ENCODE data around the gene PADI4.

Gene PADI4, protein sequence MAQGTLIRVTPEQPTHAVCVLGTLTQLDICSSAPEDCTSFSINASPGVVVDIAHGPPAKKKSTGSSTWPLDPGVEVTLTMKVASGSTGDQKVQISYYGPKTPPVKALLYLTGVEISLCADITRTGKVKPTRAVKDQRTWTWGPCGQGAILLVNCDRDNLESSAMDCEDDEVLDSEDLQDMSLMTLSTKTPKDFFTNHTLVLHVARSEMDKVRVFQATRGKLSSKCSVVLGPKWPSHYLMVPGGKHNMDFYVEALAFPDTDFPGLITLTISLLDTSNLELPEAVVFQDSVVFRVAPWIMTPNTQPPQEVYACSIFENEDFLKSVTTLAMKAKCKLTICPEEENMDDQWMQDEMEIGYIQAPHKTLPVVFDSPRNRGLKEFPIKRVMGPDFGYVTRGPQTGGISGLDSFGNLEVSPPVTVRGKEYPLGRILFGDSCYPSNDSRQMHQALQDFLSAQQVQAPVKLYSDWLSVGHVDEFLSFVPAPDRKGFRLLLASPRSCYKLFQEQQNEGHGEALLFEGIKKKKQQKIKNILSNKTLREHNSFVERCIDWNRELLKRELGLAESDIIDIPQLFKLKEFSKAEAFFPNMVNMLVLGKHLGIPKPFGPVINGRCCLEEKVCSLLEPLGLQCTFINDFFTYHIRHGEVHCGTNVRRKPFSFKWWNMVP

DNA sequence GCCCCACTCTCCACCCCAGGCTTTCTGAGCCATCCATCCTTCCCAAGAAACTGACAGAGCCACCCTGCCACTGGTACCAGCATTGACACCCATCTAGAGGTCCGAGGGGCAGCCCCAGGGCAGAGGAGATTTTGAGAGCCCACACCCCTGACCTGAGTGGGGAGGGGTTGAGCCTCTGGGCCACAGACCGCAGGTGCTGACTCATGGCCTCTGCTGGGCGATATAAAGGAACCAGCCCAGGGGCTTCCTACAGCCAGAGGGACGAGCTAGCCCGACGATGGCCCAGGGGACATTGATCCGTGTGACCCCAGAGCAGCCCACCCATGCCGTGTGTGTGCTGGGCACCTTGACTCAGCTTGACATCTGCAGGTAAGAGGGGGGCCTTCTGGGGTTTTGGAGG, at the start of gene PADI4:
Gene PADI4, plus strand, starts transcription at position 252 of the 400 bp plus-strand sequence. Its CDS starts 26 bp downstream, at position 278.
- DNase-seq = no peak

DNA sequence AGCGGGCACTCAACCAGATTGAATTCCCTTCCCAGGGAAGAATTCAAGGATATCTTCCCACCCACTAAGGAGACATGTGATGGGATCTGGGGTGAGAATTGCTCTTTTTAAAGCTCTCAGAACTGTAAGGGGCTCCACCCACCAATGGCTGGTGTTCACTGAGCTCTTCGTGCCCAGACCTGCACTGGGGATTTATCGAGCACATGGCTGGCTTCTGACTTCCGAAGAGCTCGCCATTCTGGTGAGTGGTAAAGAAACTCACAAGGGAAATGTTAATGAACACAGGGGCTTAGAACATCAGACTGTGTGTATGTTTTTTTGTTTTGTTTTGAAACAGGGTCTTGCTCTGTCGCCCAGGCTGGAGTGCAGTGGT, 49.3 kb upstream of the PADI4 start:
- no peak for DNase-seq

DNA sequence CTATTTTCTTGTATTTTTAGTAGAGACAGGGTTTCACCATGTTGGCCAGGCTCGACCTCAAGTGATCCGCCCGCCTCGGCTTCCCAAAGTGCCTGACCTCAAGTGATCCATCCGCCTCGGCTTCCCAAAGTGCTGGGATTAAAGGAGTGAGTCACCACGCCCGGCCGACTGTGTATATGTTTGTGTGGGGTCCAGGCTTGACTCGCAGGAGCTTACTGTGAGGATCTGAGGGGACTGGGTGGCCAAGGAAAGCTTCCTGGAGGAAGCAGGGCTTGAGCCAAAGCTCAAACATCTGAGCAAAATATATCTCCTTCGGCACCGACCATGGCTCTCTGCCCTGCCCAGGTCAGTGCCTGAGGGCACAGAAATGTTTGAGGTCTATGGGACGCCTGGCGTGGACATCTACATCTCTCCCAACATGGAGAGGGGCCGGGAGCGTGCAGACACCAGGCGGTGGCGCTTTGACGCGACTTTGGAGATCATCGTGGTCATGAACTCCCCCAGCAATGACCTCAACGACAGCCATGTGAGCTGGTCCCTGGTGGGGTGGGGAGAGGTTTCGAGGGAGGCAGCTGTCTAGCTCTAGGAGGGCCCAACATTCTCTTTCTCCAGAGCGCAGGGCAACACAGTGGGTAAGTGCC, 48.6 kb upstream of the PADI4 start:
- no peak for DNase-seq

DNA sequence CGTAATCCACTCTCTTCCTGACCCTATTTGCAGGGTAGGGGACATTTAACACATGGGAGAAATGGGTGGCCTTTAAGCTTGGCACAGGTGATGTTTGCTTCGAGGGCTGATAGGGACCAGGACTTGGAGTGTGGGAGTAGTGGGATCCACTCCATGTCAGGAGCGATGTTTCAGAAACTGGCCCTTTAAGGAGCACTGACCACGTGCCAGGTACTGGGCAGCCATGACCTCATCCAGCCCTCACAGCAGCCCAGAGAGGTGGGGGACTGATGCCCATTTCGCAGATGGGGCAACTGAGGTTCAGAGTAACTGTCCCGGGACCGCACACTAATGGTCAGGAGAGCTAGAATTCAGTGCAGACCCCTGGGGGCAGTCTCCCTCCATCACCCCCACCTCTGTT, 47.7 kb upstream of the PADI4 start:
- DNase-seq = no peak

DNA sequence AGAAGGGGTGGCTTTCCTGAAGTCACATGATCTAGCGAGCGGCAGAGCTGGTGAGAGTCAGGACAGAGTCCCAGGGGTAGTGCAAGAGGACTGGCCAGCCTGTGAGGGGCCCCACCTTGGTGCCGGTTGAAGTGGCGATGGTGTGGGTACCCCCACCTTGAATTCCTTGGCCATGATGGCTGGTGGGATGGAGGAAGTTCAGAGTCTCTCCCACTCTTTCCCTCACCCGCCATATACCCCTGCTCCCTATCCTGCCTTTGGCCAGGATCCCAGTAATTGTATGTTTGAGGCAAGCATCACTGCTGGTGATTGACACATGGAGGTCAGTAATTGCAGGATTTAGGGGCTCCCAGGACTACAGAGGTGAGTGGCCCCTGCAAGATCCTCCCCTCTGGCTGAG, 47.3 kb upstream of the PADI4 start:
- no peak for DNase-seq

DNA sequence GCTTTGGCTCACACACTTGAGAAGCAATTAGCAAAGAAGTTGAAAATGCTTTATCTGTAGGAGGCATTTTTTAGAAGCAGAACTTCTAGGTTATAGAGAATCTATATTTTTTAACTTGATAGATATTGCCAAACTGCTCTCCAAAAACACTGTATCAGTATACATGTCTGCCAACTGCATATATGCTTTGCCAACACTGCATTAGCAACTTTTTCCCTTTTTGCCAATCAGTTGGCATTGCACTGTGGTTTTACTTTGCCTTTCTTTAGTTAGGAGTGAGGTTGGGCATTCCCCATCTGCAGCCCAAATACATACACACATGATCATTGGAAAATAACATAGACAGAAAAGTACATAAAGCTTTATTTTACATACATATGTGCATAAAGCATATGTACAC, 44.1 kb upstream of the PADI4 start:
- no peak for DNase-seq

DNA sequence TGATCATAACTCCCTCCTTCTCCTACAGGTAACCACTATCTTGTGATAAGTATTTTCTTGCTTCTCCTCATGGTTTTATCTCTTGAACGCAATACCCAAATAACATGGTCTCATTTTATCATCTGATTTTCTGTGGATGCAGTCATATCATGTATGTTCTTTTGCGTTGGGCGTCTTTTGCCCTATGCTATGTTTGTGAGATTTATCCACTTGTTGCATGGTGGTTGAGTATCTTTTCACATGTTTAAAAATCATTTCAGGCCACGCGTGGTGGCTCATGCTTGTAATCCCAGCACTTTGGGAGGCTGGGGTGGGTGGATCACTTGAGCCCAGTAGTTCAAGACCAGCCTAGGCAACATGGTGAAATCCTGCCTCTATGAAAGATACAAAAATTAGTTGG, 43.5 kb upstream of the PADI4 start:
- DNase-seq = no peak

DNA sequence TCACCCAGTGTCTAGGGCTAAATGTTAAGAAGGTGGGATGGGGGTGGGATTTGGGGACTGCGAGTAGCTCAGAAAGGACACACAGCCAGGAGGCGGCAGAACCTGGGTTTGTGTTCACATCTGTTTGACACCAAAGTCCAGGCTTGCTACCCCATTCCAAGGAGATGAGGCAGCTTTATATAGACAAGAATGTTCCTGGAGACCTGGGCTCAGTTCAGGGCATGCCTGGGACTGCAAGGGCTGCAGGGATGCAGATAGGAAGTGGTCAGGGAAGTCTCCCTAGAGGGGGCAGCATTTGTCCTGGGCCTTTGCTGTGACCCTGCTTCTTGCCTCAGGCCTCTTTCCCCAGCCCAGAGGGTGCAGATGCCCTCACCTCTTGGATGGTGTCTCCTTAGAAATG, 42.8 kb upstream of the PADI4 start:
- DNase-seq = no peak

DNA sequence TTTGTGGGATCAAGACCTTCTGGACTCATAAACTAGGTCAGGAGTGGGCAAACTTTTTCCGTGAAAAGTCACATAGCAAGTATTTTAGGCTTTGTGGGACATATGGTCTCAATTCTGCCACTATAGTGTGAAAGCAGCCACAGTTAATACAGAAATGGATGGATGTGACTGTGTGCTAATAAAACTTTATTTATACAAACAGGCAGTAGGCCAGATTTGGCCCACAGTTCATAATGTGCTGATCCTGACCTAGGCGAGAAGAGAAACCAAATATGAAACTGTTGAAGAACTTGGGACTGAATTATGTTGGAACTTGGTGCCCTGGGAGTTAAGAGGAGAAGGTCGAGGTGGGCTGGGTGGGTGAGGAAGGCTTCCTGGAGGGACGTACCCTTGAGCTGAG, 42.0 kb upstream of the PADI4 start:
- DNase-seq = no peak

DNA sequence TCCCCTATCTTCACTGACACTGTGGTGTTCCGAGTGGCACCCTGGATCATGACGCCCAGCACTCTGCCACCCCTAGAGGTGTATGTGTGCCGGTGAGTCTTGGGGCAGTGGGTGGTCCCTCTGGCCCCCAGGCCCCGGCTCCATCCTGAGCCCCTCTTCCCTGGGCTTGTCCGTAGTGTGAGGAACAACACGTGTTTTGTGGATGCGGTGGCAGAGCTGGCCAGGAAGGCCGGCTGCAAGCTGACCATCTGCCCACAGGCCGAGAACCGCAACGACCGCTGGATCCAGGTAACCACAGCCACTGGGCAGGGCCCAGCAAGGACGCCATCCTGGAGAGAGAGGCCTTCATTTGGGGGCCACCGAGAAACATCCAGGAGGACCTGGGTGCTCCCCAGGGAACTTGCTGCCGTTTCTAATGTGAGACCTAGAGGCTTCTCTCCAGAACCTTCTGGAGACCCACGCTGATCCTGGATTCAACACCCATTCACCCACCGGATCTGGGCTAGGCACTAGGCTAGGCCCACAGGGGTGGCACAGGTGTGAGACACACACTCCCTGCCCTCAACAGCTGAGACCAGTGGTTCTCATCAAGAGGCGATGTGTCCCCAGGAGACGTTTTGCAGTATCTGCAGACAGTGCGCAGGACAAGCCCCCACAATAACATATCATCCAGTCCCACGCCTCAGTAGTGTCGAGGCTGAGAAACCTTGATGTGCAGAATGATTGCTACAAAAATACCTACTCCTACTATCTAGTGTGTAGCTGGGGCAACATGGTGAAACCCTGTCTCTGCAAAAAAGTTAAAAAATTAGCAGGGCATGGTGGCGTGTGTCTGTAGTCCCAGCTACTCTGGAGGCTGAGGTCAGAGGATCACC, 36.9 kb upstream of the PADI4 start:
- DNase-seq = no peak

DNA sequence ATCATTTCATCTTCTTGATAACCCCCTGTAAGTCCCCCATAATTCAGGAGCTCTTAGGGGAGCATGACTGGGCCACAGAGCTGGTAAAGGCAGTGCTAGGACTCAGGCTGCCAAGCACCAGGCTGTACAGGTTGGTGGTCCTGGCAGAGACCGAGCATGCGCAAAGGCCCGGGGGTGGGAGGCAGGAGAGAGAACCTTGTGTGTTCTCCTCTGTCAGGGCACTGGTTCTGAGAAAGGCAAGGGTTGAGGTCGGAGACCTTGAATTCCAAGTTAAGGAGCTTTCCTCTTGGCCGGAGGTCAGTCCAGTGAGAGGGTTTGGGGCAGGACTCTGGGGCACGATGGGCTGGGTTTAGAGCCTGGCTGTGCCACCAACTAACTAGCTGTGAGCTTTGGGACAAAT, 35.9 kb upstream of the PADI4 start:
- no peak for DNase-seq

DNA sequence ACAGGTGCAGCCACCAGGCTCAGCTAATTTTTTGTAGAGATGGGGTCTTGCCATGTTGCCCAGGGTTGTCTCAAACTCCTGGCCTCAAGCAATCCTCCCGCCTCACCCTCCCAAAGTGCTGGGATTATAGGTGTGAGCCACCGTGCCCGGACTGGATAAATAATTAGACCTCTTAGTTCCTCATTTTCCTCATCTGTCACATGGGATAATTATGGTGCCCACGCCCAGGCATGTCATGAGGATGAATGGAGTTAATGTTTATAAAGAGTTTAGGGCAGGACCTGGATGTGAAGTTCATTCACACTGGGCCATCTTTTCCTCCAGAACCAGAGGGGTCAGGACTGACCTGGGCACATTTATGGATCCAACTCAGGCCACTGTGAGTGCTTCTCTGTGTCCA, 35.4 kb upstream of the PADI4 start:
- DNase-seq = no peak

DNA sequence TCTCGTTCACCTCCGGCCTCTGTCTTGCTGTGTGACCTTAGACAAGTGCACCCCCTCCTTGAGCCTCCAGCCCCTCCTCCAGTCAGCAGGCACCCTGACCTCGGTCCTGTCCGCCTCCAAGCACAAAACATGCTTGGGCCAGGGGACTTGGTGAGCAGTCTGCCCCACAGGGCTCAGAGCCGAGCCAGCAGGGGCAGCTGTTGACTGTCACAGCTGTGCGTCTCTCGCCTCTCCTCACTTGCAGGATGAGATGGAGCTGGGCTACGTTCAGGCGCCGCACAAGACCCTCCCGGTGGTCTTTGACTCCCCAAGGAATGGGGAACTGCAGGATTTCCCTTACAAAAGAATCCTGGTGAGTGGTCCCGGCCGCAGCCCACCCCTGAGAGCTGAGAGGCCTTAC, 34.9 kb upstream of the PADI4 start:
- no peak for DNase-seq

DNA sequence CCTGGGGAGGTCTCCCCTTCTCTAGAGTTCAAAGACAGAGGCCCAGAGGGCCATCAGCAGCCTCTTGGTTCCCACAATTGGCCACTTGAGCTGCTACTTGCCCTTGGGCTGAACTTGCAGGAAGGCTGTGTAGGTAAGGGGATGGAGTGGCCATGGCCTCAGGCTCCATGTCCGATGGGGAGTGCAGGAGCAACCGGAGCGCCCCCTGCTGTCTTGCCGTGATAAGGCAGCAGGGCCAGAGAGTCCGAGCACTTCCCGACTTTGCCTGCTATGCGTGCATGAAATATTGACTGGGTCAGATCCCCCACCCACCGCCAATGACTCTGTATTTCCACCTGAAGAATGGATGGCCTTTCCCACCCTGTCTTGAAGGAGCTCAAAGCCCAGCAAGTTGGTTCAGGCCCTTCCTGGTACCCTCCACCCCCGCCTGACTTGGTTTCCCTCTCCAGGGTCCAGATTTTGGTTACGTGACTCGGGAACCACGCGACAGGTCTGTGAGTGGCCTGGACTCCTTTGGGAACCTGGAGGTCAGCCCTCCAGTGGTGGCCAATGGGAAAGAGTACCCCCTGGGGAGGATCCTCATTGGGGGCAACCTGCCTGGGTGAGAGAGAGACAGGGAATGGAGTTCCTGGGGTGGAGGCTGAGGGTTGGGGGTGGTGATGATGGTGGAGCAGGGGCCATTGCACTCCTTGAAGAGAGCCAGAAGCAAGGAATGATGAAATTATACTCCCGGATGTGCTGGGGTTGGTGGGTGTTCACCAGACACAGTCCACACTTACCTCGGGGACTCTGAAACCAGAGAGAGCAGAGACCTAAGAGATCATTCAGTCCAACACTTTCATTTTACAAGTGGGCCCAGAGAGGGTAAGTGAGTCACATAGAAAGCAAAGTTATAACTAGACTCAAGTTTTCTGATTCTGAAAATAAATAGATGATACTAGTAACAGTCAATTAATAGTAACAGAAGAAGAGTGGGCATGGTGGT, 33.5 kb upstream of the PADI4 start:
- no peak for DNase-seq

DNA sequence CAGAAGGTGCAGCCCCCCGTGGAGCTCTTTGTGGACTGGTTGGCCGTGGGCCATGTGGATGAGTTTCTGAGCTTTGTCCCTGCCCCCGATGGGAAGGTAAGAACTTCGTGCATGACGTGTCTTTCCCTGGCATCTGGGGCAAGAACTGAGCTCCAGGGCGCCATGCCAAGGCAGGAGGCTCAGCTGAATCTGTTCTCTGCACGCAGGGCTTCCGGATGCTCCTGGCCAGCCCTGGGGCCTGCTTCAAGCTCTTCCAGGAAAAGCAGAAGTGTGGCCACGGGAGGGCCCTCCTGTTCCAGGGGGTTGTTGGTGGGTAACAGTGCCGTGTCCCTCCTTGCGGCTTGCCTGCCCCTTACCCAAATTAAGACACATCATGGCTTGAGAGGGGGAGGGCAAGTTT, 31.4 kb upstream of the PADI4 start:
- no peak for DNase-seq

DNA sequence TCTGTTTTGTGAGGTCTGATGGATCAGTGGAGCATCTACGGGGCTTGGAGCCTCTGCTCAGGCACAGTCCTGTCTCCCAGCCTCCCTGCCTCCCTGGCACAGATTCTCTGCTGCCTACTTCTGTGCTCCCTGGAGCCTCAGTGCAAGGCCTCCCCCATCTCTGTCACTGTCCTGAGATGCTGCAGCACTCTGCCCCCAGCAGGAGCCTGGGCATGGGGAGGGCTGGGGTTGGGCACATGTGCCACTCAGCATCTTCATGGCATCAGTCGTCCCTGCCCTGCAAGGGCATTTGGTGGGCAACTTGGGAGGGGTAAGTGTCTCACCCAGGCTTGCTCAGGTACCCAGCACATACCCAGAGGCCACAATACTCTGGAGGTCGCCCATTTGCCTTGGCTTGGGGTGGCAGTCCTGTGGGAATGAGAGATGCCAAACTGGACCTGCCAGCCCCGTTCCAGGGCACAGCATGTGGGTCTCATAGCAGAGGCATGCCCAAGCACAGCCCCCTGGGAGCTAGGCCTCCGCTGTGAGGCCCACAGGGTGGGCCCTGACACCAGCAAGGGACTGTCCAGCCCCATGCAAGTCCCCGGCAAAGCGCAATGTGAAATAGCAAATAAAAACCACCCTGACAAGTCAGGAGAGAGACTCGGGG, 30.4 kb upstream of the PADI4 start:
- no peak for DNase-seq

DNA sequence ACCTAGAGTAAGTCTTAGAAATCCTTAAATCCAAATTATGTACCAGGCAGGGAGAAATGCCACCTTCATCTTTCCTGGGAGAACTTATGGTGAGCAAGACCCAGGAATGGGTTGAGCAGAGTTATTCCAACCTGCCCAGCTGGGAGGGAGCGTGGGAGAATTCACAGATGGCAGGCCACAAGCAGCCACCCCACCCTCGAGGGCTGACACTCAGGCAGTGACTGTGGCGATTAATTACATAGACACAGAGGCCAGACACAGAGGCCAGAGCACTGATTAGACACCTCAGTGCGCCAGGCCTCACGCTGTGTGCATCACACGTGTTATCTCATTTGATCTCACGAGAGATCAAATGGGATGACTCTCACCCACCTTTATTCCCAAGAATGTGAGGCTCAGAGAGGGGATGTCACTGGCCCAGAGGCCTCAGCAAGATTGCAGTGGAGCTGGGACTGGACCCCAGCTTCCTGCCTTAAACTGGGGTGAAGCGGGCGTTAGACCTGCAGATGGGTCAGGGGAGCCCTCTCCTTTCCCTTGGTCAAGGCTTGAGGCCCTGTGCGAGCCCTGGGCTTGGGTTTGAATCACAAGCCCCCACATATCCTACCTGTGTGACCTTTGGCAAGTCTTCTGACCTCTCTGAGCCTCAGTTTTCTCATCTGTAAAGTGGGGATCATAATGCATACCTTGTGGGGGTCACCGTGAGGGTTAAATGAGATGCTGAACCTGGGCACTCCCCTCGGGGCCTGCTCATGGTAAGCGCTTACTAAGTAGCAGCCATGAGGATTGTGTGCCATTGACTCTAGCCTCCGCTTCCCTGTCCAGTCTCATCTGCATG, 28.8 kb upstream of the PADI4 start:
- no peak for DNase-seq

DNA sequence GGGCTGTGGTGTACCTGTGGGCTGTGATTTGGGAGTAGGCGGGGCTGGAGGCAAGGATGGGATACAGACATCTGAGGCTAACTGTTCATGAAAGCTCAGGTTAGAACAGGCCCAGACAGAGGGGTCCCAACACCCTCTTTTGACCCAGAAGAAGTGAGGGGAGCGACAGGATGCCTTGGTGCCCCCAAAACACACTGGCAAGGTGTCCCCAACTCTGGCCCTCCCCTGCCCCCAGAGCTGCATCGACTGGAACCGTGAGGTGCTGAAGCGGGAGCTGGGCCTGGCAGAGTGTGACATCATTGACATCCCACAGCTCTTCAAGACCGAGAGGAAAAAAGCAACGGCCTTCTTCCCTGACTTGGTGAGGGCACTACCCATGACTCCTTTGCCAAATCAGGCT, 27.6 kb upstream of the PADI4 start:
- DNase-seq = no peak

DNA sequence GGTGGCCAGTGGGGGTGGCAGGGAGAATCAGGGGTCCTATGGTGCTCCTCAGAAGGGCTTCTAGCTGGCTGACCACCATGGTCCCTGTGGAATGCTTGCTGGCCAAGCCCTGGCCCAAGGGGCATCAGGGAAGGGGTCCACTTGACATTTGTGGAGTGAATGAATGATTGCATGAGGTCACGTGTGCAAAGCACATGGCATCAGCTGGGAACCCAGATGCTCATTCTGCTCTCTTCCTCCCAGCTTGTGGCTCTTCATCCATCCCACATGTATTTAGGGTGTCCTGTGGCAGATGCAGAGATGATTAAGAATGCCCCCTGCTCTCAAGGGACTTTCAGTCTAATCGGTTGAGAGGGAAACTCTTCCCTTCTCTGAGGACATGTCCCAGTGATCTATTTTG, 27.1 kb upstream of the PADI4 start:
- DNase-seq = no peak

DNA sequence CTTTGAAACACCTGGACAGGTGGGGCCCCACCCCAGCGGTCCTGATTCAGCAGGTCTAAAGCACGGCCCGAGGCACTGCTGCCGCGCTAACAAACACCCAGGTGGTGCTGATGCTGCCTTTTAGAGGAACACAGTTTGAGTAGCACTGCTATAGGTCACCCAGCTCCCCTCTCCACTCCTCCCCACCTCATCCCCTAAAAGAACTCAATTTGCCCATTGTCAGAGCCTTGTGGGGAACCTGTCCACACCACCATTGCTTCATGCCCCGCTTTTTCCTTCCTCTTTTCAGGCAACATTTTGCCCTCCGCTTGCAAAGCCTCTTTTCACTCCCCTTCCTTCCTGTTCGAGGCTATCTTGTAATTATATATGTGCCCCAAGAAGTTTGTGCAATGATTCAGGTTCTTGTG, 26.2 kb upstream of the PADI4 start:
- DNase-seq = no peak

DNA sequence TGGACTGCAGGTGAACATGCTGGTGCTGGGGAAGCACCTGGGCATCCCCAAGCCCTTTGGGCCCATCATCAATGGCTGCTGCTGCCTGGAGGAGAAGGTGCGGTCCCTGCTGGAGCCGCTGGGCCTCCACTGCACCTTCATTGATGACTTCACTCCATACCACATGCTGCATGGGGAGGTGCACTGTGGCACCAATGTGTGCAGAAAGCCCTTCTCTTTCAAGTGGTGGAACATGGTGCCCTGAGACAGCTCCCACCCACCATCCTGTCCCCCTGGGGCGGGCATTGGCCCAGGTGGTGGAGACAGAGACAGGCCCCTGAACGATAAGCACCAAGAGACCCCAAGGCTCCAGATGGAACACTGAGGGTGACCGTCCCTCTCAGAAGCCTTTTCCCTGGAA, 25.2 kb upstream of the PADI4 start:
- no peak for DNase-seq

Measured in activated CD8-positive, alpha-beta memory T cell treated with anti-CD3 and anti-CD28 coated beads, Interleukin-2, amount 50 U/mL, for 4 hours (primary cell).